HepG2 (cell line): Measurements from ENCODE around the gene SARS2. TPM values are rescaled to one million over a fixed set of nuclear protein-coding genes. Genes with fewer than 3 reads are reported as not detected.
A peak's percentile ranks its signal among the peaks of the same experiment; 100 is the strongest.

ENCODE experiments used
- AGO1 ChIP-seq: fragments of 200-400 bp; formaldehyde crosslinking; IDR thresholded peaks from 2 replicates; pipeline ENCODE4 v1.6.1; 2017; ENCODE audit warnings: mild to moderate bottlenecking, low read depth, low read length, moderate library complexity; ENCODE audit not compliant: poor library complexity, severe bottlenecking
- ARID4A ChIP-seq: sonication (generic); formaldehyde crosslinking; IDR thresholded peaks from 2 replicates; pipeline ENCODE4 v1.5.0; 2020; ENCODE audit warnings: mild to moderate bottlenecking, missing genetic modification reagents, borderline replicate concordance
- HNF1B ChIP-seq: sonication (generic); formaldehyde crosslinking; IDR thresholded peaks from 2 replicates; pipeline ENCODE4 v1.5.1; 2020; ENCODE audit warnings: mild to moderate bottlenecking, moderate library complexity, missing genetic modification reagents
- IRF9 ChIP-seq: sonication (generic); formaldehyde crosslinking; IDR thresholded peaks from 2 replicates; pipeline ENCODE4 v1.8.0; 2022; ENCODE audit warnings: missing genetic modification reagents, mild to moderate bottlenecking, borderline replicate concordance
- MED1 ChIP-seq: sonication (generic); formaldehyde crosslinking; IDR thresholded peaks from 2 replicates; pipeline ENCODE4 v1.4.0; 2020; ENCODE audit warnings: missing genetic modification reagents
- MYC ChIP-seq: sonication (generic); formaldehyde crosslinking; IDR thresholded peaks from 2 replicates; pipeline ENCODE4 v1.9.0; 2021; ENCODE audit warnings: missing genetic modification reagents, borderline replicate concordance
- RAD51 ChIP-seq: fragments of 450-650 bp; IDR thresholded peaks from 2 replicates; pipeline ENCODE4 v1.6.1; 2016; ENCODE audit warnings: borderline replicate concordance
- RBFOX2 ChIP-seq: fragments of 200-400 bp; formaldehyde crosslinking; IDR thresholded peaks from 2 replicates; pipeline ENCODE4 v1.6.1; 2017; ENCODE audit warnings: low read depth, mild to moderate bottlenecking, low read length
- SP5 ChIP-seq: IDR thresholded peaks from 2 replicates; pipeline ENCODE4 v1.6.1; 2016; ENCODE audit warnings: low read depth, borderline replicate concordance
- ZBTB42 ChIP-seq: sonication (generic); formaldehyde crosslinking; IDR thresholded peaks from 2 replicates; pipeline ENCODE4 v1.5.0; 2020; ENCODE audit warnings: mild to moderate bottlenecking, missing genetic modification reagents
- ZKSCAN5 ChIP-seq: sonication (generic); formaldehyde crosslinking; IDR thresholded peaks from 2 replicates; pipeline ENCODE4 v1.5.1; 2020; ENCODE audit warnings: mild to moderate bottlenecking, missing genetic modification reagents
- ZNF12 ChIP-seq: sonication (generic); formaldehyde crosslinking; IDR thresholded peaks from 2 replicates; pipeline ENCODE4 v1.5.0; 2020; ENCODE audit warnings: missing genetic modification reagents
- ZNF18 ChIP-seq: sonication (generic); formaldehyde crosslinking; IDR thresholded peaks from 2 replicates; pipeline ENCODE4 v1.8.0; 2022; ENCODE audit warnings: mild to moderate bottlenecking, missing genetic modification reagents; ENCODE audit not compliant: insufficient replicate concordance
- polyA plus RNA-seq, 8 experiments: library from polyadenylated mRNA; depleted of rRNA in 3 of 8; stranded (reverse) in 7 of 8; unstranded in 1 of 8; fragments of >200 nt; fragmentation: Illumina TruSeq in 4 of 8; extraction: Trizol in 4 of 8; gene quantifications; 2 replicates each; pipeline versions ENCODE4 v1.2.1 to v1.2.3, GENCODE V29; 2011 to 2016; ENCODE audit warnings: low read depth in 4 of 8, missing spikeins in 1 of 8, mixed read lengths in 1 of 8; ENCODE audit not compliant: insufficient read depth in 1 of 8
- total RNA-seq, 5 experiments: library from RNA; depleted of rRNA; stranded (reverse); fragments of >200 nt; fragmentation: Illumina TruSeq; extraction: Trizol; gene quantifications; 2 replicates each; pipeline ENCODE4 v1.2.3, GENCODE V29; 2016; ENCODE audit warnings: low read depth in 1 of 5
- TF ChIP-seq, protein P1 (sequence below): sonication (generic); formaldehyde crosslinking; IDR thresholded peaks from 2 replicates; pipeline ENCODE4 v1.4.0; 2020; ENCODE audit warnings: missing genetic modification reagents

Gene SARS2
- total and polyA plus RNA-seq, 2 of the 13 experiments (the other 11 are each of a cell fraction or from before 2014, with no cell fraction given) = 40.0 to 48.6 TPM

DNA sequence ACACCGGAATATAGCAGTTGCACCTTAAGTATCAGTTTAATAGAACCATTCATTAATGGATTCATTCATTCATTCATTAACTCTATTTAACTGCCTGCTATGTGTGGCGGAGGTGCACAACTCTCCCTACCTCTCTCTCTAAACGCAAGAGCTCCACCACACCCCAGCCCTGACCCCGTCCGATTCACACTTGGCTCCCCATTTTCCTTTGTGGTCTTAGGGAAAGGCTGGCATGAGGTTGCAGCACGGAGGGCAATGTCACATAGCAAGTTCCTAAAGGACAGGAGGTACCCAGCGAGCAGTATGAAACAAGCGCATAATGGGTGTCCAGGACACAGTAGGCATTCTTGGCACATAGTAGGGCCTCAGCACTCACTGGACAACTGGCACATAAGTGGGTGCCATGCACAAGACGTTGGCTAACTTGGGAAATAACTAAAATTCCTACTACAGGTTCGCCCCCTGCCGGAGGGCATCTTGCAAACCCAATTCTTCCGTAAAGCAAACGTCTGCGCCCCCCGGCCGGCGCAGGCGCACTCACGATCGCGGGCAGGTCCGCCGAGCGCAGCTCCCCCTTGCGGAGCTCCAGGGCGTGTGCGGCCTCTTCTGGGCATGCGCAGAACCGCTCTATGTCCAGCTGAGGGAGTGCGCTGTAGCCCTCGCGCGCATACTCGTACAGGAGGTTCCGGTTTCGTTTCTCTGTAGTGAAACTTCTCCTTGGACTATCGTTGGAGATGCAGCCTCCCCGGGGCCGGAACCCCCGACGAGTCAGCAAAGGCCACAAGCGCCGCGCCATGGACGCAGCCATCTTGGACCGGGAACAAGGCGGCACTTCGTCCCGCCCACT is at the start of gene SARS2 (continued):
- TF ChIP-seq ARID4A (CRISPR knock-in tag) (peak; percentile 53; the same call in 1 of the 2 replicates), AGO1 (peak; percentile 32), ZBTB42 (CRISPR knock-in tag) (0 out of 2 replicates have a peak, but pooled peaks have one; percentile 40), HNF1B (CRISPR knock-in tag) (peak; percentile 61), MED1 (CRISPR knock-in tag) (peak; percentile 6; the same call in 1 of the 2 replicates), SP5 (CRISPR knock-in tag) (no peak), ZKSCAN5 (CRISPR knock-in tag) (no peak), RAD51 (no peak), ZNF18 (no peak), ZNF12 (CRISPR knock-in tag) (no peak), RBFOX2 (peak; percentile 97), MYC (CRISPR knock-in tag) (peak; percentile 58; the same call in 1 of the 2 replicates), IRF9 (CRISPR knock-in tag) (peak; percentile 63; the same call in 1 of the 2 replicates)
- TF ChIP-seq, protein P1, sequence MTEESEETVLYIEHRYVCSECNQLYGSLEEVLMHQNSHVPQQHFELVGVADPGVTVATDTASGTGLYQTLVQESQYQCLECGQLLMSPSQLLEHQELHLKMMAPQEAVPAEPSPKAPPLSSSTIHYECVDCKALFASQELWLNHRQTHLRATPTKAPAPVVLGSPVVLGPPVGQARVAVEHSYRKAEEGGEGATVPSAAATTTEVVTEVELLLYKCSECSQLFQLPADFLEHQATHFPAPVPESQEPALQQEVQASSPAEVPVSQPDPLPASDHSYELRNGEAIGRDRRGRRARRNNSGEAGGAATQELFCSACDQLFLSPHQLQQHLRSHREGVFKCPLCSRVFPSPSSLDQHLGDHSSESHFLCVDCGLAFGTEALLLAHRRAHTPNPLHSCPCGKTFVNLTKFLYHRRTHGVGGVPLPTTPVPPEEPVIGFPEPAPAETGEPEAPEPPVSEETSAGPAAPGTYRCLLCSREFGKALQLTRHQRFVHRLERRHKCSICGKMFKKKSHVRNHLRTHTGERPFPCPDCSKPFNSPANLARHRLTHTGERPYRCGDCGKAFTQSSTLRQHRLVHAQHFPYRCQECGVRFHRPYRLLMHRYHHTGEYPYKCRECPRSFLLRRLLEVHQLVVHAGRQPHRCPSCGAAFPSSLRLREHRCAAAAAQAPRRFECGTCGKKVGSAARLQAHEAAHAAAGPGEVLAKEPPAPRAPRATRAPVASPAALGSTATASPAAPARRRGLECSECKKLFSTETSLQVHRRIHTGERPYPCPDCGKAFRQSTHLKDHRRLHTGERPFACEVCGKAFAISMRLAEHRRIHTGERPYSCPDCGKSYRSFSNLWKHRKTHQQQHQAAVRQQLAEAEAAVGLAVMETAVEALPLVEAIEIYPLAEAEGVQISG (CRISPR knock-in tag) = peak; percentile 83
